GM12872 (cell line): ENCODE results near the gene RAD51B.

Source experiments
- CTCF ChIP-seq: IDR thresholded peaks from 3 replicates; pipeline ENCODE4 v1.5.1; 2011; ENCODE audit warnings: low read depth, mild to moderate bottlenecking, low read length, moderate library complexity; ENCODE audit not compliant: insufficient read depth

RAD51B gene

GRCh38 chr14:68571928-68572525, 752.4 kb downstream of the RAD51B start:
- no peak for TF ChIP-seq CTCF

GRCh38 chr14:68573126-68573525, 753.5 kb downstream of the RAD51B start:
- no peak for TF ChIP-seq CTCF

GRCh38 chr14:68573722-68574121, 754.1 kb downstream of the RAD51B start:
- TF ChIP-seq CTCF, result no peak

- no peak for TF ChIP-seq CTCF
Measured at GRCh38 chr14:68574461-68574860, 754.9 kb downstream of the RAD51B start.

- no peak for TF ChIP-seq CTCF
Measured at GRCh38 chr14:68574906-68575305, 755.3 kb downstream of the RAD51B start.

- no peak for TF ChIP-seq CTCF
Measured at GRCh38 chr14:68575426-68575825, 755.8 kb downstream of the RAD51B start.

GRCh38 chr14:68576031-68576430, 756.5 kb downstream of the RAD51B start:
- TF ChIP-seq CTCF, result no peak
